Frontal cortex (tissue), 4 donors: ENCODE data around the gene TEX28. TPM values are rescaled to one million over a fixed set of nuclear protein-coding genes. Genes with fewer than 3 reads are reported as not detected.
"Not testable (repeated sequence)": the region's sequence is repeated elsewhere in the genome, so short reads cannot be mapped to it uniquely, and the experiment has no call there.

ENCODE experiments used
- DNase-seq, 2 donors: peaks; one replicate each; pipeline ENCODE4 v3.0.0; 2012; ENCODE audit warnings: low spot score in 2 of 2
- FAIRE-seq: peaks from 2 replicates; lab custom pipeline; 2012; peaks lifted over from hg19 to GRCh38; lab: Jason Lieb, UNC
- total RNA-seq: library from RNA; depleted of rRNA; stranded (reverse); fragments of >200 nt; gene quantifications from one replicate; pipeline ENCODE4 v1.2.3, GENCODE V29; 2014
- donor health status: control.
- donor health status: control.
- donor health status: control.

TEX28 gene
- total RNA-seq, 1 donor from 2014 or later, result not detected

- no peak for DNase-seq
- no peak for FAIRE-seq
Observed at GRCh38 chrX:154313147-154313546, 18.2 kb upstream of the TEX28 start.

GRCh38 chrX:154312116-154312515, 17.2 kb upstream of the TEX28 start:
- DNase-seq (no peak), FAIRE-seq (no peak)

- FAIRE-seq (no peak), DNase-seq (no peak)
Observed at GRCh38 chrX:154310616-154311536, 16.0 kb upstream of the TEX28 start.

GRCh38 chrX:154309041-154309775, 14.3 kb upstream of the TEX28 start:
- FAIRE-seq, result no peak
- DNase-seq, result no peak

GRCh38 chrX:154308108-154308946, 13.4 kb upstream of the TEX28 start:
- FAIRE-seq (no peak), DNase-seq (peak in 1 of 2 donors; percentile 30)

GRCh38 chrX:154307202-154307601, 12.3 kb upstream of the TEX28 start:
- FAIRE-seq (no peak), DNase-seq (no peak)

- no peak for DNase-seq
- no peak for FAIRE-seq
Observed at GRCh38 chrX:154305541-154306205, 10.7 kb upstream of the TEX28 start.

- no peak for FAIRE-seq
- no peak for DNase-seq
Observed at GRCh38 chrX:154304846-154305245, 9.9 kb upstream of the TEX28 start.

- DNase-seq (no peak), FAIRE-seq (no peak)
Observed at GRCh38 chrX:154303476-154303875, 8.6 kb upstream of the TEX28 start.

GRCh38 chrX:154302998-154303397, 8.1 kb upstream of the TEX28 start:
- FAIRE-seq, DNase-seq: not testable (repeated sequence)

- DNase-seq, result no peak
- no peak for FAIRE-seq
Observed at GRCh38 chrX:154300816-154301215, 5.9 kb upstream of the TEX28 start.

GRCh38 chrX:154298312-154298711, 3.4 kb upstream of the TEX28 start:
- FAIRE-seq, result no peak

GRCh38 chrX:154296731-154297130, 1.8 kb upstream of the TEX28 start:
- FAIRE-seq, result no peak
- no peak for DNase-seq

More at GRCh38 chrX:154298312-154298711, 3.4 kb upstream of the TEX28 start:
- DNase-seq, result no peak

GRCh38 chrX:154295664-154296310, 863 bp upstream of the TEX28 start, which contains the start of gene TKTL1:
Gene TKTL1 (plus strand): TSS chrX:154295795. CDS start chrX:154295860, 65 bp downstream.
- no peak for FAIRE-seq
- no peak for DNase-seq

- FAIRE-seq, DNase-seq: not testable (repeated sequence)
Observed at GRCh38 chrX:154286406-154286805, 8.5 kb downstream of the TEX28 start.

GRCh38 chrX:154284489-154285338, 10.2 kb downstream of the TEX28 start:
- DNase-seq, FAIRE-seq: not testable (repeated sequence)

- not testable (repeated sequence) for FAIRE-seq, DNase-seq
Observed at GRCh38 chrX:154269245-154269644, 25.7 kb downstream of the TEX28 start.

- DNase-seq, FAIRE-seq: not testable (repeated sequence)
Observed at GRCh38 chrX:154263072-154263471, 31.9 kb downstream of the TEX28 start.
